Lower lobe of right lung (tissue), 2 donors: ENCODE results near the gene KRT81. TPM values are rescaled to one million over a fixed set of nuclear protein-coding genes. Genes with fewer than 3 reads are reported as not detected.
"Not testable (repeated sequence)": the region's sequence is repeated elsewhere in the genome, so short reads cannot be mapped to it uniquely, and the experiment has no call there.

Source experiments
- ATAC-seq, 2 donors: fragments of 200-7000 bp; cut with Tn5 transposase; one replicate each; pipeline ENCODE4 v1.9.1; 2020 to 2022; ENCODE audit warnings: mild to moderate bottlenecking in 2 of 2, moderate library complexity in 2 of 2
- DNase-seq: peaks from one replicate; pipeline ENCODE4 v3.0.0-alpha.2; 2020
- H3K27ac ChIP-seq: fragments of 200-600 bp; one replicate; pipeline ENCODE4 v1.8.0; 2022
- H3K27me3 ChIP-seq: fragments of 200-600 bp; one replicate; pipeline ENCODE4 v1.8.0; 2022; ENCODE audit warnings: low read depth
- H3K36me3 ChIP-seq: fragments of 200-600 bp; one replicate; pipeline ENCODE4 v1.8.0; 2022; ENCODE audit warnings: mild to moderate bottlenecking
- H3K4me1 ChIP-seq: fragments of 200-600 bp; one replicate; pipeline ENCODE4 v1.8.0; 2022
- H3K4me3 ChIP-seq: fragments of 200-600 bp; one replicate; pipeline ENCODE4 v1.8.0; 2022; ENCODE audit warnings: mild to moderate bottlenecking
- H3K9me3 ChIP-seq: fragments of 200-600 bp; one replicate; pipeline ENCODE4 v1.8.0; 2022
- intact Hi-C: fragments of 100-400 bp; cut with DNase I; formaldehyde crosslinking; loops from one replicate; pipeline ENCODE4 v1.11.0; 2022
- total RNA-seq: library from RNA; stranded (reverse); fragmentation: NEBNext Ultra II Directional; extraction: Animal tissue kit (Norgen Biotek cat#: 25700); gene quantifications from one replicate; pipeline ENCODE4 v1.2.1, GENCODE V29; 2021
- TF ChIP-seq, protein P1 (sequence below): fragments of 200-600 bp; IDR thresholded peaks from one replicate; pipeline ENCODE4 v1.8.0; 2022; ENCODE audit warnings: antibody characterized with exemption, mild to moderate bottlenecking
- donor health status: DM: no; HTN: yes; CAD: no; lungs with severe emphysema.

KRT81 gene
- total RNA-seq, 1 donor from 2014 or later, result not detected

- TF ChIP-seq, protein P1, sequence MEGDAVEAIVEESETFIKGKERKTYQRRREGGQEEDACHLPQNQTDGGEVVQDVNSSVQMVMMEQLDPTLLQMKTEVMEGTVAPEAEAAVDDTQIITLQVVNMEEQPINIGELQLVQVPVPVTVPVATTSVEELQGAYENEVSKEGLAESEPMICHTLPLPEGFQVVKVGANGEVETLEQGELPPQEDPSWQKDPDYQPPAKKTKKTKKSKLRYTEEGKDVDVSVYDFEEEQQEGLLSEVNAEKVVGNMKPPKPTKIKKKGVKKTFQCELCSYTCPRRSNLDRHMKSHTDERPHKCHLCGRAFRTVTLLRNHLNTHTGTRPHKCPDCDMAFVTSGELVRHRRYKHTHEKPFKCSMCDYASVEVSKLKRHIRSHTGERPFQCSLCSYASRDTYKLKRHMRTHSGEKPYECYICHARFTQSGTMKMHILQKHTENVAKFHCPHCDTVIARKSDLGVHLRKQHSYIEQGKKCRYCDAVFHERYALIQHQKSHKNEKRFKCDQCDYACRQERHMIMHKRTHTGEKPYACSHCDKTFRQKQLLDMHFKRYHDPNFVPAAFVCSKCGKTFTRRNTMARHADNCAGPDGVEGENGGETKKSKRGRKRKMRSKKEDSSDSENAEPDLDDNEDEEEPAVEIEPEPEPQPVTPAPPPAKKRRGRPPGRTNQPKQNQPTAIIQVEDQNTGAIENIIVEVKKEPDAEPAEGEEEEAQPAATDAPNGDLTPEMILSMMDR, result no peak
- H3K27me3 ChIP-seq, result peaks cover 20% of the 10 kb centered on the region
- ATAC-seq (no peak), DNase-seq (no peak)
- H3K9me3 ChIP-seq, result no peaks in the 10 kb centered on the region
- H3K27ac ChIP-seq, result no peak overlapping the region
- intact Hi-C loops, result no loop called here
- no peak overlapping the region for H3K4me3 ChIP-seq
- no peaks in the 10 kb centered on the region for H3K4me1 ChIP-seq
- H3K36me3 ChIP-seq, result no peaks in the 10 kb centered on the region
Observed at GRCh38 chr12:52317468-52318052, 26.2 kb upstream of the KRT81 start.

- H3K4me3 ChIP-seq, result no peak overlapping the region
- no peaks in the 10 kb centered on the region for H3K9me3 ChIP-seq
- no peak for DNase-seq
- ATAC-seq, result no peak
- H3K27ac ChIP-seq, result no peak overlapping the region
- H3K27me3 ChIP-seq, result peaks cover 20% of the 10 kb centered on the region
- intact Hi-C loops, result no loop called here
- no peaks in the 10 kb centered on the region for H3K4me1 ChIP-seq
- TF ChIP-seq, protein P1, result no peak
- H3K36me3 ChIP-seq, result no peaks in the 10 kb centered on the region
Observed at GRCh38 chr12:52316701-52317100, 25.4 kb upstream of the KRT81 start.

GRCh38 chr12:52316290-52316689 lies 25.0 kb upstream of the KRT81 start:
- intact Hi-C loops, result no loop called here
- Histone ChIP-seq H3K4me1 (no peaks in the 10 kb centered on the region), H3K27ac (no peak overlapping the region), H3K9me3 (no peaks in the 10 kb centered on the region), H3K27me3 (peaks cover 18% of the 10 kb centered on the region), H3K36me3 (no peaks in the 10 kb centered on the region), H3K4me3 (no peak overlapping the region)
- TF ChIP-seq, protein P1, result no peak
- ATAC-seq (no peak), DNase-seq (no peak)

DNA sequence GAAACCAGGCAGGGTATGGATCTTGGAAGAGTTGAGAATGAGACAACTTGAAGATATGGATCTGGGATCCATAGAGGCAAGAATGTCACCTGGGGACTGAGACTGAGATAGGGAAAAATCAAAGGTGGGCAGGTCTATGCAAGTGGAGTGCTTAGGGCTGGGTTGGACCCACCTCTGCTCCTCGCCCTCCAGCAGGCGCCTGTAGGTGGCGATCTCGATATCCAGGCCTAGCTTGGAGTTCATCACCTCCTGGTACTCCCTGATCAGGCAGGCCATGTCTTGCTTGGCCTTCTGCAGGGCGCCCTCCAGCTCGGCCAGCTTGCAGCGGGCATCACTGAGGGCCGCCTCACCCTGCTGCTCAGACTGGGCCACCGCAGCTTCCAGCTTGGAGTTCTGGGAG lies 24.4 kb upstream of the KRT81 start:
- H3K36me3 ChIP-seq, H3K4me1 ChIP-seq, H3K9me3 ChIP-seq, DNase-seq, ATAC-seq, H3K4me3 ChIP-seq, H3K27ac ChIP-seq, intact Hi-C loops: not testable (repeated sequence)
- peaks cover 16% of the 10 kb centered on the region for H3K27me3 ChIP-seq

DNA sequence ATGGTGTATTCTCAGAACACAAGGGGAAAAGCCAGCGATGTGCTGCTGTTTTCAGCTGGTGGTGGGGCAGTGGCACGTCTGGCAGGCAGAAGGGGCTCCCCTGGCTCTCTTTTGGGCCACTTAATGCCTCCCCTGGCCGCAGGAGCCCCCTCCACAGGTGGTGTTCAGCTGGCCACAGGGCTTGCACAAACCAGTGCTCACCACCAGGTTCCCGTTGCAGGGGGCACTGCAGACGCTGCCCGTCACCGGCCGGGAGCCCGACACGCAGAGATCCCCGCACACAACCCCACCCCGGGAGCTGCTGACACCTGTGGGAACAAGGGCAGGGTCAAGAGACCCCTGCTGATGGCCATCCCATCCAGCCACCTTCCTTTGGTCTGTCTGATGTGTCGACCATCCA lies 23.2 kb upstream of the KRT81 start:
- no peaks in the 10 kb centered on the region for H3K36me3 ChIP-seq
- H3K9me3 ChIP-seq, result no peaks in the 10 kb centered on the region
- H3K27ac ChIP-seq, result no peak overlapping the region
- H3K4me1 ChIP-seq, result no peaks in the 10 kb centered on the region
- intact Hi-C loops, result no loop called here
- H3K27me3 ChIP-seq, result peaks cover 6% of the 10 kb centered on the region
- TF ChIP-seq, protein P1, result no peak
- no peak for DNase-seq
- no peak overlapping the region for H3K4me3 ChIP-seq
- ATAC-seq, result no peak

DNA sequence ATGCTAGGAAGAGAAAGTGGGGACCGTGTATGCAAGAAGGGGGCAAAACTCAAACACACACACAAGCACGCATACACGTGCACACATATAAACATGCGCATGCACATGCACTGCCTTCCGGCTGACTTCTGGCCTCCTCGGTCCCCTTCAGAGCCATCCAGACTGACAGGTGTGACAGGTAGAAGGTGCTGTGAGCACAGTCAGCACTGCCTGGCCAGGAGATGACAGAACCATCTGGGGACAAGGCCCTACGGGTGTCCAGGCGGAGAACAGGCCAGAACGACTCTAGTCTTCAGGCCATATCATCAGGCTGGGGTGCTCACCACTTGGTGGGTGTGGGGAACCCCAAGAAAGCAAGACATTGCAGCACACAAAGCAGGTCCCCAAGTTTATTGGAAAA lies 22.6 kb upstream of the KRT81 start:
- no peaks in the 10 kb centered on the region for H3K9me3 ChIP-seq
- H3K4me3 ChIP-seq, result no peak overlapping the region
- no peak for DNase-seq
- peaks cover 12% of the 10 kb centered on the region for H3K27me3 ChIP-seq
- H3K4me1 ChIP-seq, result no peaks in the 10 kb centered on the region
- no peaks in the 10 kb centered on the region for H3K36me3 ChIP-seq
- intact Hi-C loops, result no loop called here
- no peak for ATAC-seq
- TF ChIP-seq, protein P1, result no peak
- no peak overlapping the region for H3K27ac ChIP-seq
